Mesendoderm (in vitro differentiated cells): ENCODE measurements around the gene CEBPA.
A peak's percentile ranks its signal among the peaks of the same experiment; 100 is the strongest.

ENCODE experiments used
- DNase-seq: peaks from one replicate; pipeline ENCODE4 v3.0.0; 2013
- H2AK5ac ChIP-seq: 2 replicates; pipeline ENCODE4 v1.6.1; 2013; ENCODE audit warnings: low read length, inconsistent platforms
- H2BK120ac ChIP-seq: 2 replicates; pipeline ENCODE4 v1.6.1; 2013; ENCODE audit warnings: low read depth, mild to moderate bottlenecking, low read length, moderate library complexity, mixed read lengths
- H2BK15ac ChIP-seq: replicated peaks from 2 replicates; pipeline ENCODE4 v1.6.1; 2013; ENCODE audit warnings: low read depth, mild to moderate bottlenecking, moderate library complexity
- H2BK5ac ChIP-seq: 2 replicates; pipeline ENCODE4 v1.6.1; 2013; ENCODE audit warnings: low read length, inconsistent platforms
- H3K18ac ChIP-seq: 2 replicates; pipeline ENCODE4 v1.6.1; 2013; ENCODE audit warnings: mild to moderate bottlenecking, low read length, mixed read lengths
- H3K23ac ChIP-seq: one replicate; pipeline ENCODE4 v1.6.1; 2013; ENCODE audit warnings: low read length
- H3K27ac ChIP-seq: 2 replicates; pipeline ENCODE4 v1.5.1; 2013; ENCODE audit warnings: low read depth, mild to moderate bottlenecking, inconsistent platforms, low read length, moderate library complexity
- H3K27me3 ChIP-seq: 2 replicates; pipeline ENCODE4 v1.6.1; 2013; ENCODE audit warnings: low read length, control low read depth, mild to moderate bottlenecking, inconsistent platforms; ENCODE audit not compliant: insufficient read depth, poor library complexity
- H3K36me3 ChIP-seq: 2 replicates; pipeline ENCODE4 v1.6.1; 2013; ENCODE audit warnings: low read length, inconsistent platforms; ENCODE audit not compliant: control insufficient read depth, insufficient read depth
- H3K4ac ChIP-seq: one replicate; pipeline ENCODE4 v1.6.1; 2013; ENCODE audit warnings: low read depth, mild to moderate bottlenecking, low read length, moderate library complexity
- H3K4me1 ChIP-seq: 2 replicates; pipeline ENCODE4 v1.6.1; 2013; ENCODE audit warnings: low read depth, low read length, inconsistent platforms; ENCODE audit not compliant: control insufficient read depth
- H3K4me2 ChIP-seq: 2 replicates; pipeline ENCODE4 v1.6.1; 2013; ENCODE audit warnings: low read length
- H3K4me3 ChIP-seq: 2 replicates; pipeline ENCODE4 v1.5.1; 2013; ENCODE audit warnings: mild to moderate bottlenecking, low read length
- H3K56ac ChIP-seq: one replicate; pipeline ENCODE4 v1.6.1; 2013; ENCODE audit warnings: low read length
- H3K79me1 ChIP-seq: 2 replicates; pipeline ENCODE4 v1.6.1; 2013; ENCODE audit warnings: low read length, inconsistent platforms
- H3K79me2 ChIP-seq: 2 replicates; pipeline ENCODE4 v1.6.1; 2013; ENCODE audit warnings: mild to moderate bottlenecking, low read length; ENCODE audit not compliant: control insufficient read depth, insufficient read depth
- H3K9ac ChIP-seq: 2 replicates; pipeline ENCODE4 v1.6.1; 2013; ENCODE audit warnings: low read length, inconsistent platforms
- H4K5ac ChIP-seq: one replicate; pipeline ENCODE4 v1.6.1; 2013; ENCODE audit warnings: low read length
- H4K8ac ChIP-seq: one replicate; pipeline ENCODE4 v1.6.1; 2013; ENCODE audit warnings: low read depth, mild to moderate bottlenecking, control low read depth, low read length, moderate library complexity
- WGBS: extraction: QIAGEN DNeasy Blood & Tissue Kit; methylation state at CpG from one replicate; pipeline ENCODE4 v1.1.7; 2013; ENCODE audit warnings: low lambda C conversion rate, missing lambda C conversion rate; ENCODE audit not compliant: insufficient coverage; ENCODE audit errors: extremely low coverage; 5-methylcytosine and 5-hydroxymethylcytosine counted together

CEBPA gene

DNA sequence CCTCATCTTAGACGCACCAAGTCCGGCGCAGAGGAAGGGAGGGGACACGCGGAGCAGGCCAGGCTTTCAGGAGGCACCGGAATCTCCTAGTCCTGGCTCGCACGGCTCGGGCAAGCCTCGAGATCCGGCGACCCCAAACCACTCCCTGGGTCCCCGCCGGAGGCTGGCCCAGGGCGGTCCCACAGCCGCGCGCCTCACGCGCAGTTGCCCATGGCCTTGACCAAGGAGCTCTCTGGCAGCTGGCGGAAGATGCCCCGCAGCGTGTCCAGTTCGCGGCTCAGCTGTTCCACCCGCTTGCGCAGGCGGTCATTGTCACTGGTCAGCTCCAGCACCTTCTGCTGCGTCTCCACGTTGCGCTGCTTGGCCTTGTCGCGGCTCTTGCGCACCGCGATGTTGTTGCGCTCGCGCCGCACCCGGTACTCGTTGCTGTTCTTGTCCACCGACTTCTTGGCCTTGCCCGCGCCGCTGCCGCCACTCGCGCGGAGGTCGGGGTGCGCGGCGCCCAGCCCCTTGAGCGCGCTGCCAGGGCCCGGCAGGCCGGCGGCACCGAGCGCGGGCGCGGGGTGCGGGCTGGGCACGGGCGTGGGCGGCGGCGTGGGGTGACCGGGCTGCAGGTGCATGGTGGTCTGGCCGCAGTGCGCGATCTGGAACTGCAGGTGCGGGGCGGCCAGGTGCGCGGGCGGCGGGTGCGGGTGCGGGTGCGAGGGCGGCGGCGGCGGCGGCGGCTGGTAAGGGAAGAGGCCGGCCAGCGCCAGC is 1.0 kb downstream of the CEBPA start:
- Histone ChIP-seq H2AK5ac (no peak overlapping the region), H3K4me1 (peaks cover 5% of the 10 kb centered on the region), H3K79me2 (no peaks in the 10 kb centered on the region), H2BK120ac (no peak overlapping the region), H2BK15ac (no peak overlapping the region), H3K18ac (no peak overlapping the region), H3K9ac (no peak overlapping the region), H3K27me3 (peaks cover 29% of the 10 kb centered on the region), H3K56ac (peak overlapping the region; percentile 25), H2BK5ac (no peak overlapping the region), H3K4me3 (no peak overlapping the region), H3K4ac (no peak overlapping the region), H3K36me3 (no peaks in the 10 kb centered on the region), H3K23ac (peak overlapping the region; percentile 66), H3K27ac (no peak overlapping the region), H4K5ac (no peak overlapping the region), H3K79me1 (no peaks in the 10 kb centered on the region), H4K8ac (no peak overlapping the region), H3K4me2 (peak overlapping the region; percentile 56)
- no CpG with 5 or more reads among the region's 91 CpGs for WGBS
- DNase-seq, result no peak

DNA sequence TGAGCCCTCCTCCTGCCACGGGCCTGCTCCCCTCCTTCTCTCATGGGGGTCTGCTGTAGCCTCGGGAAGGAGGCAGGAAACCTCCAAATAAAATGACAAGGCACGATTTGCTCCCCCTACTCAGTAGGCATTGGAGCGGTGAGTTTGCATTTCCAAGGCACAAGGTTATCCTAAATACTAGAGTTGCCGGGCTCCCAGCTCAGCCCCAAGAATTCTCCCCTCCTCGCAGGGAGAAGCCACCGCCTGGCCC is 1.5 kb downstream of the CEBPA start:
- Histone ChIP-seq H3K27ac (no peak overlapping the region), H3K27me3 (peaks cover 29% of the 10 kb centered on the region)
- DNase-seq, result no peak

DNA sequence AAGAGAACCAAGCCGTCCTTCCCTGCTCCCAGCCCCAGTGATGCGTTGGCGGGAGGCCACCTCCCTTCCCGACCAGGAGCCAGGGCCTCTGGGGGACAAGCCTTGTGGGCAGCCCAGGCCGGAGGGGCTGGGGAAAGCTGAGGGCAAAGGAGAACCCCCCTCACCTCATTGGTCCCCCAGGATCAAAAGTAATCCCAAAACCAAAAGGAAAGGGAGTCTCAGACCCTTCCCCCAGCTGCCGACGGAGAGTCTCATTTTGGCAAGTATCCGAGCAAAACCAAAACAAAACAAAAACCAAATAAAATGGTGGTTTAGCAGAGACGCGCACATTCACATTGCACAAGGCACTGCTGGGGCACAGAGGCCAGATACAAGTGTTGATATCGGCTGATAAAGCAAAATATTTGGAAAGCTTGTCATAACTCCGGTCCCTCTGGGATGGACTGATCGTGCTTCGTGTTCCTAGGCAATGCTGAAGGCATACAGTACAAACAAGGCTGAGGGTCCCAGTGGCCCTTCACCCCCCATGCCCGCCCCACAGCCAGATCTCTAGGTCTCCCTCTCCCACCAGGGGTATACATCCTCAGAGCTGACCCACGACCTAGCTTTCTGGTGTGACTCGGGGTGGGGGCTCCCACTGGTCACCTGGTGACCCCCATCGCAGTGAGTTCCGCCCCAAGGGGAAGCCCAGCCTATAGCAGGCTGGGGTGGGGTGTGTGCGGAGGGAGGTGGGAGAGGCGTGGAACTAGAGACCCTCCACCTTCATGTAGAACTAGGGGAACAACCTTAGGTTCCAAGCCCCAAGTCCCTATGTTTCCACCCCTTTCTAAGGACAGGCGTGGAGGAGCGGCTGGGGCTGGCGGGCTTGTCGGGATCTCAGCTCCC is 2.1 kb downstream of the CEBPA start:
- no peak overlapping the region for H3K27ac ChIP-seq
- H3K4ac ChIP-seq, result no peak overlapping the region
- no peak overlapping the region for H2AK5ac ChIP-seq
- DNase-seq, result no peak
- no peak overlapping the region for H2BK5ac ChIP-seq
- H3K9ac ChIP-seq, result no peak overlapping the region
- no peak overlapping the region for H3K4me3 ChIP-seq
- H3K79me1 ChIP-seq, result no peaks in the 10 kb centered on the region
- no CpG with 5 or more reads among the region's 25 CpGs for WGBS
- H3K27me3 ChIP-seq, result peaks cover 29% of the 10 kb centered on the region
- H3K4me1 ChIP-seq, result peaks cover 5% of the 10 kb centered on the region
- no peak overlapping the region for H2BK120ac ChIP-seq
- no peaks in the 10 kb centered on the region for H3K79me2 ChIP-seq
- H4K8ac ChIP-seq, result no peak overlapping the region
- H3K23ac ChIP-seq, result no peak overlapping the region
- no peak overlapping the region for H3K4me2 ChIP-seq
- no peak overlapping the region for H2BK15ac ChIP-seq
- H3K36me3 ChIP-seq, result no peaks in the 10 kb centered on the region
- H3K18ac ChIP-seq, result no peak overlapping the region
- no peak overlapping the region for H4K5ac ChIP-seq
- H3K56ac ChIP-seq, result peak overlapping the region; percentile 10

More for the DNA sequence above, 1.5 kb downstream of the CEBPA start:
- H2BK5ac ChIP-seq, result no peak overlapping the region
- no peak overlapping the region for H3K4me2 ChIP-seq
- no peak overlapping the region for H3K9ac ChIP-seq
- no peak overlapping the region for H2BK120ac ChIP-seq
- no peak overlapping the region for H3K4me3 ChIP-seq
- H2BK15ac ChIP-seq, result no peak overlapping the region
- peaks cover 5% of the 10 kb centered on the region for H3K4me1 ChIP-seq
- H3K79me1 ChIP-seq, result no peaks in the 10 kb centered on the region
- H4K8ac ChIP-seq, result no peak overlapping the region
- no peak overlapping the region for H3K4ac ChIP-seq
- no peaks in the 10 kb centered on the region for H3K79me2 ChIP-seq
- no peak overlapping the region for H3K18ac ChIP-seq
- no peak overlapping the region for H4K5ac ChIP-seq
- H3K56ac ChIP-seq, result peak overlapping the region; percentile 10
- WGBS, result no CpG with 5 or more reads among the region's 7 CpGs
- H3K36me3 ChIP-seq, result no peaks in the 10 kb centered on the region
- H3K23ac ChIP-seq, result no peak overlapping the region
- no peak overlapping the region for H2AK5ac ChIP-seq

DNA sequence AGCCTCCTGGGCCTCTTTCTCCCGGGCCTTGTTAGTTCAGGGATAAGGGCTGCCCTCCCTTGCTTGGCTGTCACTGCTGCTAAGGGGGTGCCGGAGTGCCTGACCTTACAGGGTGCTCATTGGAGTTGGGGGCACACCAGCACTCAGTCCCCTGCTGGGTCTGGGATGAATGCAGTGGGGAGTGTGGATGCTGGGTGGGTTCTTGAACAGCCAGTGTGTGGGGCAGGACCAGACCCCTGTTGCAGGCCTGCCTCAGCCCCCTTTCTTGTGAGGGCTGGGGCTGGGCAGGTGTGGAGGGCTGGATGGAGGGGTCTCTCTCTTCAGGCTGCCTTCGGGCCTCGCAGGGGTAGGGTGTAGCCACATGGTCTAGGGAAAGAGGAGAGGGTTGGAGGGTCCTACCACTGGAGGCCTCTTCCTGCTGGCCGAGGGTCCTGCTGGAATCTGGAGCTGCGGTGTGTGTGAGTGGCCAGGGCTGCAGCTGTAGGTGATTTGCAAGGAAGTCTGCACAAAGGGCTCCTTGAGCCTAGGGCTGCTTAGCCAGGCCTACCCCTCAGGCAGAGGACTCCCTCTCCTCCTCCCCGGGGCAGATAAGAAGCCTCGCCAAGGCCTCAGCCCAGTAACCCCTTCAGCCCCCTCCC is 3.2 kb downstream of the CEBPA start:
- H3K4me2 ChIP-seq, result no peak overlapping the region
- H3K18ac ChIP-seq, result no peak overlapping the region
- H3K27me3 ChIP-seq, result peaks cover 28% of the 10 kb centered on the region
- H2BK120ac ChIP-seq, result no peak overlapping the region
- no peak overlapping the region for H2BK5ac ChIP-seq
- H3K9ac ChIP-seq, result no peak overlapping the region
- no peaks in the 10 kb centered on the region for H3K36me3 ChIP-seq
- peaks cover 2% of the 10 kb centered on the region for H3K4me1 ChIP-seq
- no peak overlapping the region for H3K23ac ChIP-seq
- H3K56ac ChIP-seq, result no peak overlapping the region
- H3K4ac ChIP-seq, result no peak overlapping the region
- WGBS, result no CpG with 5 or more reads among the region's 8 CpGs
- H3K27ac ChIP-seq, result no peak overlapping the region
- DNase-seq, result no peak
- H4K5ac ChIP-seq, result no peak overlapping the region
- H2BK15ac ChIP-seq, result no peak overlapping the region
- no peaks in the 10 kb centered on the region for H3K79me2 ChIP-seq
- H2AK5ac ChIP-seq, result no peak overlapping the region
- H3K79me1 ChIP-seq, result no peaks in the 10 kb centered on the region
- no peak overlapping the region for H4K8ac ChIP-seq
- H3K4me3 ChIP-seq, result no peak overlapping the region

DNA sequence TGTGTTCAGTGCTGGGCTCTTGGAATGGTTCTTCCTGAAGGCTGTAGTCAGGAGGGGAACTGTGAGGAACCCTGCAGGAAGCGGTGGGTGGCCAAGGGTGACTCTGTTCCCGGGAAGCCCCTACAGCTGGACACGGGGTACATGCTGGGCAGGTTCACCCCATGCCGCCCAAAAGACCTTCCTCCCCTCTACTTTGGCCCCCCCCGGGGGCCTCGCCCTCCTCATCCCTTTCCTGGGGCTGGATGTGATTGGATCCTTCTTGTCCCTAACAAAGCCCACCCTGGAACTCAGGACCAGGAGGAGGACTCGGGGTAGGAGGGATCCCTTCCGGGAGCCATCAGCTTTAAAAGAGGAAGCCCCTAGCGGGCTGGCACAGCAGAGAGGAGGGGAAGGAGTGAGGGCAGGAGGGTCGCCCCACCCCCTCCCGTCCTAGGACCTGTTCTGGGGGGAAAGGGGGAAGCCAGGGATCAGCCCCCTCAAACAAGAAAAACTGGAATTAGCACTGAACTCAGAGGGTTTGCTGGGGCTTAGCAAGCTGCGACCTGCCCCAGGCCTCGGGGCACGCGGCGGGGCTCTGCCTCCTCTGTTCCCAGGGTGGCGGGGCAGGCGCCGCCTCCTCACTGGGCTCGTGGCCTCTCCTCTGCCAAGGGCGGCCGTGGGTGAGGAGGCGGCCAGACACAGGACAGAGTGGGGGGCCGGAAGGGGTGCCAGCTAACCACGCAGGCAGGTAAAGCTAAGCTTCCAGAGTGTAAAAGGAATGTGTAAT is 4.0 kb downstream of the CEBPA start:
- Histone ChIP-seq H3K79me1 (no peaks in the 10 kb centered on the region), H4K8ac (no peak overlapping the region), H2BK15ac (no peak overlapping the region), H3K27ac (no peak overlapping the region), H3K9ac (no peak overlapping the region), H3K4me3 (no peak overlapping the region), H4K5ac (no peak overlapping the region), H3K4ac (no peak overlapping the region), H2BK120ac (no peak overlapping the region), H3K36me3 (no peaks in the 10 kb centered on the region), H3K23ac (no peak overlapping the region), H3K27me3 (peaks cover 26% of the 10 kb centered on the region), H3K79me2 (no peaks in the 10 kb centered on the region), H2AK5ac (no peak overlapping the region), H2BK5ac (no peak overlapping the region), H3K4me1 (no peaks in the 10 kb centered on the region), H3K18ac (no peak overlapping the region), H3K4me2 (no peak overlapping the region), H3K56ac (no peak overlapping the region)
- no CpG with 5 or more reads among the region's 25 CpGs for WGBS
- no peak for DNase-seq
